SK-N-SH treated with all-trans-retinoic acid at 6 μM for 48 hours (cell line): ENCODE measurements around the gene PCMTD2.

Experiments used
- ATAC-seq: fragments of 200-7000 bp; cut with Tn5 transposase; 3 replicates; pipeline ENCODE4 v1.9.1; 2020; ENCODE audit warnings: mild to moderate bottlenecking, moderate library complexity
- ARNTL ChIP-seq: fragments of 450-650 bp; formaldehyde crosslinking; IDR thresholded peaks from 2 replicates; pipeline ENCODE4 v1.5.0; 2020; ENCODE audit warnings: low read depth, mild to moderate bottlenecking, moderate library complexity, borderline replicate concordance
- BACH2 ChIP-seq: fragments of 250-450 bp; sonication (Bioruptor Pico); IDR thresholded peaks from 2 replicates; pipeline ENCODE4 v1.9.0; 2021; ENCODE audit warnings: mild to moderate bottlenecking, borderline replicate concordance
- CREB5 ChIP-seq: fragments of 250-450 bp; sonication (Bioruptor Pico); IDR thresholded peaks from 2 replicates; pipeline ENCODE4 v1.5.1; 2020; ENCODE audit warnings: low read depth, mild to moderate bottlenecking, moderate library complexity
- CSDC2 ChIP-seq: fragments of 250-450 bp; sonication (Bioruptor Pico); IDR thresholded peaks from 2 replicates; pipeline ENCODE4 v1.5.0; 2020; ENCODE audit warnings: mild to moderate bottlenecking, moderate library complexity
- CSRNP3 ChIP-seq: fragments of 250-450 bp; sonication (Bioruptor Pico); IDR thresholded peaks from 2 replicates; pipeline ENCODE4 v1.5.1; 2021; ENCODE audit warnings: mild to moderate bottlenecking, moderate library complexity
- ESRRG ChIP-seq: fragments of 250-450 bp; sonication (Bioruptor Pico); IDR thresholded peaks from 2 replicates; pipeline ENCODE4 v1.6.1; 2021; ENCODE audit warnings: mild to moderate bottlenecking
- GLIS3 ChIP-seq: fragments of 250-450 bp; sonication (Bioruptor Pico); IDR thresholded peaks from 2 replicates; pipeline ENCODE4 v1.5.0; 2020; ENCODE audit warnings: mild to moderate bottlenecking, moderate library complexity
- ISL1 ChIP-seq: fragments of 250-450 bp; sonication (Bioruptor Pico); IDR thresholded peaks from 2 replicates; pipeline ENCODE4 v2.1.2; 2022; ENCODE audit warnings: mild to moderate bottlenecking, moderate library complexity
- OSR1 ChIP-seq: fragments of 250-450 bp; sonication (Bioruptor Pico); IDR thresholded peaks from 2 replicates; pipeline ENCODE4 v1.8.0; 2022; ENCODE audit warnings: moderate library complexity, mild to moderate bottlenecking, inconsistent platforms
- POU6F1 ChIP-seq: fragments of 250-450 bp; sonication (Bioruptor Pico); IDR thresholded peaks from 2 replicates; pipeline ENCODE4 v1.8.0; 2021; ENCODE audit warnings: low read depth, mild to moderate bottlenecking, moderate library complexity, borderline replicate concordance
- PPARA ChIP-seq: fragments of 250-450 bp; sonication (Bioruptor Pico); IDR thresholded peaks from 2 replicates; pipeline ENCODE4 v1.5.0; 2020; ENCODE audit warnings: mild to moderate bottlenecking, borderline replicate concordance
- RARB ChIP-seq: fragments of 250-450 bp; sonication (Bioruptor Pico); IDR thresholded peaks from 2 replicates; pipeline ENCODE4 v1.8.0; 2021; ENCODE audit warnings: mild to moderate bottlenecking, moderate library complexity
- SNAI2 ChIP-seq: fragments of 250-450 bp; sonication (Bioruptor Pico); IDR thresholded peaks from 2 replicates; pipeline ENCODE4 v1.5.0; 2020; ENCODE audit warnings: mild to moderate bottlenecking, moderate library complexity
- TCF4 ChIP-seq: fragments of 250-450 bp; sonication (Bioruptor Pico); IDR thresholded peaks from 2 replicates; pipeline ENCODE4 v1.8.0; 2021; ENCODE audit warnings: mild to moderate bottlenecking, moderate library complexity, borderline replicate concordance
- TOX ChIP-seq: fragments of 250-450 bp; sonication (Bioruptor Pico); IDR thresholded peaks from 2 replicates; pipeline ENCODE4 v1.8.0; 2021; ENCODE audit warnings: mild to moderate bottlenecking, moderate library complexity, borderline replicate concordance
- TSHZ2 ChIP-seq: fragments of 250-450 bp; sonication (Bioruptor Pico); IDR thresholded peaks from 2 replicates; pipeline ENCODE4 v1.5.0; 2020; ENCODE audit warnings: mild to moderate bottlenecking, moderate library complexity
- ZC3H10 ChIP-seq: fragments of 250-450 bp; sonication (Bioruptor Pico); IDR thresholded peaks from 2 replicates; pipeline ENCODE4 v1.5.1; 2021; ENCODE audit warnings: mild to moderate bottlenecking, moderate library complexity
- ZFP3 ChIP-seq: fragments of 250-450 bp; sonication (Bioruptor Pico); IDR thresholded peaks from 2 replicates; pipeline ENCODE4 v1.5.0; 2020; ENCODE audit warnings: mild to moderate bottlenecking, moderate library complexity
- ZFP30 ChIP-seq: fragments of 450-650 bp; formaldehyde crosslinking; IDR thresholded peaks from 2 replicates; pipeline ENCODE4 v1.5.0; 2022; ENCODE audit warnings: mild to moderate bottlenecking, moderate library complexity
- ZNF565 ChIP-seq: fragments of 450-650 bp; formaldehyde crosslinking; conservative IDR thresholded peaks from 2 replicates; pipeline ENCODE4 v1.5.0; 2020; ENCODE audit warnings: low read depth, mild to moderate bottlenecking, moderate library complexity
- ZNF70 ChIP-seq: fragments of 450-650 bp; formaldehyde crosslinking; IDR thresholded peaks from 2 replicates; pipeline ENCODE4 v1.5.0; 2020; ENCODE audit warnings: mild to moderate bottlenecking, moderate library complexity
- ZNF8 ChIP-seq: fragments of 450-650 bp; formaldehyde crosslinking; IDR thresholded peaks from 2 replicates; pipeline ENCODE4 v1.5.0; 2020; ENCODE audit warnings: mild to moderate bottlenecking, moderate library complexity

The PCMTD2 gene

GRCh38 chr20:64250027-64250426, 5.5 kb upstream of the PCMTD2 start (continued):
- TF ChIP-seq TSHZ2 (CRISPR knock-in tag) (no peak), SNAI2 (CRISPR knock-in tag) (no peak), TOX (CRISPR knock-in tag) (no peak), ZFP3 (no peak), CSRNP3 (CRISPR knock-in tag) (no peak), ISL1 (CRISPR knock-in tag) (no peak)

- ATAC-seq, result no peak
- no peak for TF ChIP-seq TCF4 (CRISPR knock-in tag)
- TF ChIP-seq CREB5 (CRISPR knock-in tag), result no peak
- no peak for TF ChIP-seq RARB (CRISPR knock-in tag)
- no peak for TF ChIP-seq ZNF8 (CRISPR knock-in tag)
- TF ChIP-seq ZNF70 (CRISPR knock-in tag), result no peak
- TF ChIP-seq ZC3H10 (CRISPR knock-in tag), result no peak
- no peak for TF ChIP-seq BACH2 (CRISPR knock-in tag)
- TF ChIP-seq SNAI2 (CRISPR knock-in tag), result no peak
- no peak for TF ChIP-seq POU6F1 (CRISPR knock-in tag)
- no peak for TF ChIP-seq GLIS3 (CRISPR knock-in tag)
- TF ChIP-seq ZNF565 (CRISPR knock-in tag), result no peak
- TF ChIP-seq ZFP3, result no peak
- no peak for TF ChIP-seq CSDC2
- no peak for TF ChIP-seq PPARA (CRISPR knock-in tag)
- TF ChIP-seq ESRRG (CRISPR knock-in tag), result no peak
- TF ChIP-seq, all 23 proteins: peak for 0
Measured at GRCh38 chr20:64253000-64253383, 2.6 kb upstream of the PCMTD2 start.

- no peak for ATAC-seq
- TF ChIP-seq SNAI2 (CRISPR knock-in tag) (no peak), BACH2 (CRISPR knock-in tag) (no peak), OSR1 (CRISPR knock-in tag) (no peak), ISL1 (CRISPR knock-in tag) (no peak), ZNF565 (CRISPR knock-in tag) (no peak), RARB (CRISPR knock-in tag) (no peak), ZFP30 (CRISPR knock-in tag) (no peak), CSDC2 (no peak), ZC3H10 (CRISPR knock-in tag) (no peak), ZNF8 (CRISPR knock-in tag) (no peak), ZNF70 (CRISPR knock-in tag) (no peak), GLIS3 (CRISPR knock-in tag) (no peak), CREB5 (CRISPR knock-in tag) (no peak), ARNTL (CRISPR knock-in tag) (no peak), POU6F1 (CRISPR knock-in tag) (no peak), TCF4 (CRISPR knock-in tag) (no peak), TSHZ2 (CRISPR knock-in tag) (no peak), ESRRG (CRISPR knock-in tag) (no peak)
Measured at GRCh38 chr20:64253443-64253842, 2.1 kb upstream of the PCMTD2 start.
